Activated naive CD4-positive, alpha-beta T cell treated with anti-CD3 and anti-CD28 coated beads, Interleukin-2, amount 50 U/mL, for 16 hours (primary cell): ENCODE measurements around the gene SIK2.

Source experiments
- DNase-seq: peaks from one replicate; pipeline ENCODE4 v3.0.0-alpha.2; 2020

Gene SIK2

GRCh38 chr11:111582881-111583280 lies 19.4 kb upstream of the SIK2 start:
- no peak for DNase-seq

GRCh38 chr11:111585371-111585770 lies 16.9 kb upstream of the SIK2 start:
- DNase-seq = no peak

GRCh38 chr11:111586388-111586831 lies 15.8 kb upstream of the SIK2 start:
- peak; percentile 36 for DNase-seq

DNA sequence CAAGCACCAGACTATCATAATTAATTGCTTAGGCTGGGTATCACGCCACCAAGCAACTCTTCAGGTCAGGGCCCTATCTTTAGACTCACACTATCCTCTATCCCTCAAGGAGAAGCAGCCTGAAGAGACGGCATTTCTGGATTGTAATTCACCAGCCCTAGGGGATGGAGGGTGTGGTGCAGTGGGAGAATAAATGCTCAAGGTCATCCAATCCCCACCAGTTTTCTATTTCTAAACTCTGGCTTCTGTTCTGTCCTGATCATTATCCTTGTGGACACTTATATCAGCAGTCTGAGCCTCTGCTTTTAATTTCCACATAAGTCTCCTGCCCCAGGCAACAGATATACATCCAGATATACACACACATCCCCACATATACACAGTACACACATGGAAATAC lies 13.1 kb upstream of the SIK2 start:
- DNase-seq = no peak

DNA sequence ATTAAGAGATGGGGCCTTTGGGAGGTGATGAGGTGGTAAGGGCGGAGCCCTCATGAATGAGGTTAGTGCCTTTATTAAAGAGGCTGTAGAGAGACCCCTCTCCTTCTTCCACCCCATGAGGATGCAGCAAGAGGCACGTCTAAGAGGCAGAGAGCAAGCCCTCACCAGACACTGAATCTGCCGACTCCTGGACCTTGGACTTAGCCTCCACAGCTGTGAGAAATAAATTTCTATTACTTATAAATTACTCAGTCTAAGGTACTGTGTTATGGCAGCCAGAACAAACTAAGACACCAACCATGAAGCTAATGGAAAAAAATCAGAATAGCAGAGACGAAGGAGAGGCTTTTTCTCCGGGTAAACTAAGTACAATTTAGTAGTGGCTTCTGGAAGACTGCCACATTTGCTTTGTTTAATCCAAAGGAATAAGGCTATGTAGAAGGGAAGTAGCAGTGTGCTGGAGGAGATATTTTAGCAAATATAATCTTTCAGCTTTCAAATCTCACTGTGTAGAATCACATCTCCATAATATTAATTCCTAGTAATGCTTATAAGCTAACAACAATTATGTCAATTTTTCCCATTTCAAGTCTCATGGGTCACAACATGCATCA lies 12.3 kb upstream of the SIK2 start:
- no peak for DNase-seq

DNA sequence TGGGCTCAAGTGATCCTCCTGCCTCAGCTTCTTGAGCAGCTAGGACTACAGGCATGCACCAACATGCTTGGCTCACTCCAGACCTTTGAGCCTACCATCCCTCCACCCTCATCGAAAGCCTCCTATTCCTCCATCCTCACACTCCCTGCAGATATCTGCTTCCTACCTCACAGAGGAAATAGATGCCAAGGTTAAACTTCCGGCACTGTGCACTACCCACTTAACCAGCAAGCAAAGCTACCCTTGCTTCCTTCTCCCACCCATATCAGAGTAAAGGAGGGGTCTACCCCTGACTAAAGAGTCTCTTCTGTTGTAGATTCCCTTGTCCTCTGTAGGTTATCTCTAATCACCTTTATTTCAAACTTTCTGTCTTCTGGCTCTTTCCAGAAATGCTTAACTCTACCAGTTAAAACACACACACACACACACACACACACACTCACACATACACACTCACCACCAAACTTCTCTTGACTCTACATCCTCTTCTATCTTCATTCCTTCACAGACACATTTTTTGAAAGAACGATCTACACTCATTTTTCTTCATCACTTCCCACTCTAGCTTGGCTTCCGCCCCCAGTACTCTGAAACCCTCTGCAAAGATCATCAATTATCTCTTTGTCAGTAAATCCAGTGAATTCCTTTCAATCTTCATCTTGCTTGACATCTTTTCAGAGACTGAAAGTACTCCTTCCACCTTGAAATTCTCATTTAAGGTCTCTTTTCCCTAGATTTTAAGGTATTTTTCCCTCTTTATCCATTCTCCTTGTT lies 10.9 kb upstream of the SIK2 start:
- no peak for DNase-seq

DNA sequence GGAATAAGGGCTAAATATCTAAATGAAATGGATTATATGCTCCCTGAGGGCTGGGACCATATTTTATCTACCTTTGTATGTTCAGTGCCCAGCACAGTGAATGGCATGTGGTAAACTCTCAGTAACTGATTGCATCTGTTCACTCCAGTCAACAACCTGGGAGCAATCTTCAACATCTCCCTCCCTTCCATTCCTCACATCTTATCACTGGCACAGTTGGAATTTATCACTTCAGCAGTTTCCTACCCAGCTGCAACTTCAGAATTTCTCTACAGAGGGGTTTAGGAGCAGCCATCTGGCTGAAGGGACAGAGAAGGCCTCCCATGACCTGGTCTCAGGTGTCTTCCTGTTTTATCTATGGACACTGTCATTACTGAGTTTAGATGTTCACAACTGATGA lies 9.8 kb upstream of the SIK2 start:
- no peak for DNase-seq

DNA sequence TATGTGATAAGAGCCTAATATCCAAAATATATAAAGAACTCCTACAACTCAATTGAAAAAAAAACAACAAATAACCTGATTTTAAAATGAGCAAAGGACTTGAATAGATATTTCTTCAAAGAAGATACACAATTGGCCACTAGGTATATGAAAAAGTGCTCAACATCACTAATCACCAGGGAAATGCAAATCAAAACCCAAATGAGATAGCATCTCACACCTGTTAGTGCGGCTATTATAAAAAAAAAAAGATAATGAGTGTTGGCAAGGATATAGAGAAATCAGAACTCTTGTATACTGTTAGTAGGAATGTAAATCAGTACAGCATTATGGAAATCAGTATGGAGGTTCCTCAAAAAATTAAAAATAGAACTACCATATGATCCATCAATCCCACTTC lies 5.9 kb upstream of the SIK2 start:
- no peak for DNase-seq

- no peak for DNase-seq
Observed at GRCh38 chr11:111598148-111598547, 4.1 kb upstream of the SIK2 start.

DNA sequence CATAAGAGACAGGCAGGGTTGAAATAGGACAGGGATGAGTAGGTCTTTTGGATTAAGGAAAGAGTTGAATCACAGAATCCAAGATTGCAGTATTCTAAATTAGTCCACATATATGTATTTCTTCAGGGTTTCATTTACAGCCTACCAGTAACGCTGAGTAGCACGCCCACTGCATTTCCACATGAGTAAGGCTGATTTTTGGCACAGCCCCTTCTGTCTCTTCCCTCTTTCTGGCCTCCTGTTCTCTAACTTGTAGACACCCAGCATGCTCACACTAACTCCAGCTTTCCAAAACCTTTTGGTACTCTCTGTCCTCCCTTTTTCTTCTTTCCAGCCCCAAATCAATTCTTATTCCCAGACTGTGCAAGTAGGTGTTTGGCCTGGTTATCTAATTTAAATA lies 3.7 kb upstream of the SIK2 start:
- DNase-seq = no peak

- DNase-seq = no peak
Observed at GRCh38 chr11:111601636-111601978, 642 bp upstream of the SIK2 start.

DNA sequence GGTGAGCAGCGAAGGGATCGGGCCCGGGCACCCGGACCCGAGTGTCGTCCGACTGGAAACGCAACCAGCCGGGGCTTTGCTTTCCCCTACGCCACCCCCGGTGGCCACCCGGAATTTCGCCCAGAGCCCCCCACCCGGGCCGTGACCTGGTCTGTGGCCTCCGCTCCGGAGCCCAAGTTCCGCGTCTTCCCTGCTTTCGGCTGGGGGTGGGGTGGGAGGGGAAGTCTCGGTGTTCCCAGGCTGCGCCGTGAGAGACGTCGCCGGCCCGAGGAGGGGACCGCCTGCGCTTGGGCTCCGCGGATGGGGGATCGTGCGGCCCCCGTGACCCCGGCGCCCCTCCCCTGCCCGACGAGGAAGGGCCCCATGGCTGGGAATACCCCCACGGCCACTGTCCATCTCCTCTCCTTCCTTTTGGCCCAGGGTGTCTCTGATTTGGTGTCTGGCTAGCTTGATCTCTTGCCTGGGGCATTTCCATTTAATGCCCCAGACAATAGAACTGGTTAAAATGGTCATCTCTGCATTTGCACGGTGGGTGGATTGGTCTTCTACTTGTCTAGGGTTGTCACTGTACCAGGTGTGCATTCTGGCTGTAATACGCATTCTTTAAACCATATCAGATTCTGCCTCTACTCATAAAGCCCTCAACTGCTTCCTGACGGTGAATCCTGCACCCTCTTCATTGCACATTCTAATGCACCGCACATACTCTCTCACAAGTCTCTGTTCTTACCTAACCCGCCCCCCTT lies 789 bp downstream of the SIK2 start:
- DNase-seq = no peak

GRCh38 chr11:111603611-111604130 lies 1.4 kb downstream of the SIK2 start:
- no peak for DNase-seq

DNA sequence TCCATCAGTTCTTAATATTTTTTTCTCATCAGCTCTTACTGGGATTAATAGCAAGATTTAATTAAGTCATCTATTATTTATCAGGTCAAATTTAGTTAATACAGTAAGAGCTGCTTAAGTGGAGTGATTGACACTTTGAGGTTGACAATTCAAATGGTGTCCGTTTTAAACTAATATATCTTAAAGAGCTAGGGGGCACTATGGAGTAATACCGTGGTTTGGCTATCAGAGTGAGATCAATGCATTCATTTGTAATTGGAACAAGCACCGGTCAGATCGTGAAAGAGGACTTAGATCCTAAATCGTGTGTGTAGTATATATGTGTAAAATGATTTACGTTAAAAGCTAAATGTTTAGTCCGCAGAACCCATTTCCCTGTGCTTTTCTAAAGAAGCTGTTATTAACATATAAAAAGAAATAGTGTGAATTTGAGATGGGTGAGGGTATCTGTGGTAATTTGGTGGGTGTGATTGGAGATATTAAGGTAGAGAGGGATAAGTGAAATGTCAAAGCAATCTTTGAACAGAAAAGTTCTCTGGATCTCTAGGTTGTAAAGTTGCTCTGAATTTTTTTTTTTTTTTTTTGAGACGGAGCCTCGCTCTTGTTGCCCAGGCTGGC lies 2.3 kb downstream of the SIK2 start:
- no peak for DNase-seq

GRCh38 chr11:111605681-111606080 lies 3.4 kb downstream of the SIK2 start:
- DNase-seq = no peak

- no peak for DNase-seq
Observed at GRCh38 chr11:111606986-111607385, 4.7 kb downstream of the SIK2 start.

DNA sequence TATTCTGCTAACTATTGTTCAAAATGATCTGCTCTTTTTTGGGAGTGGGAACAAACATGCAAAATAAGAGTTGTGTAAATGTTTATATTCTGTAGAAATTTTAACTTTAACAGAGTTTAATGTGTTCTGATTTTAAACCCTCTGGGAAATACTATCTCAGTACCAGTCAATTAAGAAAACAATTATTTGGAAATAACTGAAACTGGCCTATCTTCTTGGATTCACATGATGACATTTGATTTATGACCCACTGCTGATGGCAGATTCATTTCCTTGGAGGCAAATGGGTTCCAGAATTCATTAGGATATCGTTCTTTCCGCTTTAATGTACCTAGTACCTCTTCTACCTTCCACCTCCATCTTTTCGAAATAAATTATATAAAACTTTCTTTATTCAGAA lies 5.5 kb downstream of the SIK2 start:
- no peak for DNase-seq

GRCh38 chr11:111612224-111612623 lies 10.0 kb downstream of the SIK2 start:
- no peak for DNase-seq

DNA sequence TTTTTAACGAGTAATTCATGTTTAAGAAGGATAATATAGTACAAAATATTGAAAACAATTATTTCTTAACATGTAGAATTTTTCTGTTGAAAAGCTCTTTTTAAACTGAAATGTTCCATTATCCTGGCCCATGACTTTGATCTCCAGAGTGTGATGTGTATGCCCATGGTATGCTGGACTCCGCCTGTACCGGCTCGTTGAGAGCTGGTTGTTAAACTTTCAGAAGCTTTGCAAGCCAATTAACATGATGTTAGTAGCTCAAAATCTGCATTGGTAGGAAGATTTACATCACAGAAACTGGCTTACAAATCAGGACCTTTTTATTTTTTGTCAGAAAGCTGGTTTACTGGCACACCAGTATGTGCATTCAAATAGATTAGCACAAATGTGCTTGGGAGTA lies 15.0 kb downstream of the SIK2 start:
- no peak for DNase-seq

- no peak for DNase-seq
Observed at GRCh38 chr11:111620518-111620917, 18.3 kb downstream of the SIK2 start.

DNA sequence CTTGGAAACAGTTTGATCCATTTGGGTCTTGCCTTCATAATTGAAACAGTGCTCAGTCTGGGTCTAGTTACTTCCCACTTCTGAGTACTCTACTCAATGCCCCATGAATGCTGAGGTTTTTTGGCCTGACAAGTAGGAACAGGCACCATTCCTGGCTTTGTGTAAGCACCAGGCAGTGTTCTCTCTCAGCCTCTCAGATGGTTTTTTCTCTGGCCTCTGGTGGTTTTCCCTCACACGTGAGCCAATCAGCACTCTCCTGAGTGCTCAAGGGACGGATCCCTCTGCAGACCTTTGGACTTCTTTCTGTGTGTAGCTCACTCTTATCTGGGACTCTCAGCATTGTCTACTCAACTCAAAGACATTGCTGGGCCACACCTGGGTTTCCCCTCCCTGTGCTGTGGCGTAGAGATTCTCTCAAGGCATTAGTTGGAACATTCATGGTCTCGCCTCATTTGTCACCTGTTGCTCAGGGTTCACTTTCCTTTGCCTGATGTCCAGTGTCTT lies 21.3 kb downstream of the SIK2 start:
- no peak for DNase-seq

- no peak for DNase-seq
Observed at GRCh38 chr11:111624608-111625007, 22.4 kb downstream of the SIK2 start.

DNA sequence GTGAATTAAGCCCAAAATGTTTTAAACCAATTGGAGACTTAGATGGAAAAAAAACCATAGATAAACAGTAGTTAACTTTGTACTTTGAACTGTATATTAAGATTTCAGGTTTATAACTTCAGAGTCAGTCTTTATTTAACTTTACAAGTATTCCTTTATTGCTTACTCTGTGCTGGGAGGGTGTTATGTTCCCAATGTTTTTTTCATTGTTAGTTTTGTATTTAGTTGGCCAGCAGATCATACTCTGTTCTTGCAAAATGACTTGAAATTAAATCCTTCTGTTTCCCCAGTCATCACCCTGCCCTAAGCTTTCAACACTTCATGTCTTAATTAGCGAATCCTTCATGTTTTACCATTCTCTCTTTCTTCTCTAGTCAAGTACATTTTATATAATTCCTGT lies 25.3 kb downstream of the SIK2 start:
- no peak for DNase-seq
